T-cell (primary cell): ENCODE measurements around the gene CFHR1. TPM values are rescaled to one million over a fixed set of nuclear protein-coding genes. Genes with fewer than 3 reads are reported as not detected.
"Not testable (repeated sequence)": the region's sequence is repeated elsewhere in the genome, so short reads cannot be mapped to it uniquely, and the experiment has no call there.

Source experiments
- ATAC-seq, 4 experiments: fragments of 200-7000 bp in 3 of 4; fragments of 150-1000 bp in 1 of 4; cut with Tn5 transposase; replicated peaks in 1 of 4; 1 replicate in 3 of 4; 2 replicates in 1 of 4; pipeline ENCODE4 v1.10.0; 2021; ENCODE audit warnings: moderate library complexity in 3 of 4, mild to moderate bottlenecking in 2 of 4, moderate number of reproducible peaks in 1 of 4
- CTCF ChIA-PET, 2 donors: fragments of 300-600 bp; sonication (Branson Sonifier 250); formaldehyde crosslinking; loops; one replicate each; lab custom pipeline; 2022; ENCODE audit warnings: antibody characterized with exemption in 2 of 2; lab: Charles Lee
- POLR2A ChIA-PET, 2 donors: fragments of 300-600 bp; sonication (Branson Sonifier 250); formaldehyde crosslinking; loops; one replicate each; lab custom pipeline; 2022; ENCODE audit warnings: antibody characterized with exemption in 2 of 2; lab: Charles Lee
- DNase-seq, 35 experiments: peaks; one replicate each; pipeline versions ENCODE4 v3.0.0 to v3.0.0-alpha.2; 2013 to 2023
- H3K27ac ChIP-seq: one replicate; pipeline ENCODE4 v1.5.1; 2013; ENCODE audit warnings: low read length
- H3K27me3 ChIP-seq, 2 experiments: replicated peaks in 1 of 2; 1 replicate in 1 of 2; 2 replicates in 1 of 2; pipeline versions ENCODE4 v1.6.1 to v1.7.0; 2013; ENCODE audit warnings: low read length in 1 of 2, mixed read lengths in 1 of 2; ENCODE audit not compliant: control insufficient read depth in 2 of 2, insufficient read depth in 2 of 2; ENCODE audit errors: extremely low read depth in 1 of 2
- H3K36me3 ChIP-seq, 2 donors: 1 replicate in 1 of 2; 2 replicates in 1 of 2; pipeline versions ENCODE4 v1.6.1 to v1.7.0; 2013; ENCODE audit warnings: low read length in 1 of 2; ENCODE audit not compliant: control insufficient read depth in 2 of 2, insufficient read depth in 1 of 2; ENCODE audit errors: extremely low read depth in 1 of 2
- H3K4me1 ChIP-seq, 2 experiments: 1 replicate in 1 of 2; 2 replicates in 1 of 2; pipeline versions ENCODE4 v1.6.1 to v1.7.0; 2013; ENCODE audit warnings: low read length in 2 of 2, mixed read lengths in 1 of 2; ENCODE audit not compliant: insufficient read depth in 2 of 2, control insufficient read depth in 1 of 2; ENCODE audit errors: extremely low read depth in 1 of 2
- H3K4me3 ChIP-seq, 2 donors: 1 replicate in 1 of 2; 2 replicates in 1 of 2; pipeline versions ENCODE4 v1.5.1 to v1.7.0; 2013; ENCODE audit warnings: mild to moderate bottlenecking in 2 of 2, low read length in 1 of 2, moderate library complexity in 1 of 2; ENCODE audit not compliant: control insufficient read depth in 1 of 2; ENCODE audit errors: extremely low read depth in 1 of 2
- H3K9me3 ChIP-seq: 2 replicates; pipeline ENCODE4 v1.7.0; 2013
- H3K27ac Mint-ChIP-seq, 2 donors: one replicate each; pipeline ENCODE4 v1.8.0; 2020 to 2021; ENCODE audit warnings: mild to moderate bottlenecking in 2 of 2, mixed read lengths in 2 of 2
- H3K27me3 Mint-ChIP-seq, 2 donors: one replicate each; pipeline ENCODE4 v1.8.0; 2021 to 2022; ENCODE audit warnings: mixed read lengths in 2 of 2
- H3K36me3 Mint-ChIP-seq: one replicate; pipeline ENCODE4 v1.8.0; 2021; ENCODE audit warnings: mixed read lengths
- H3K4me1 Mint-ChIP-seq, 3 donors: one replicate each; pipeline ENCODE4 v1.8.0; 2020 to 2022; ENCODE audit warnings: mixed read lengths in 3 of 3, mild to moderate bottlenecking in 1 of 3
- H3K4me3 Mint-ChIP-seq, 3 donors: one replicate each; pipeline ENCODE4 v1.8.0; 2020 to 2022; ENCODE audit warnings: mild to moderate bottlenecking in 3 of 3, mixed read lengths in 3 of 3, moderate library complexity in 3 of 3
- H3K9me3 Mint-ChIP-seq, 3 donors: one replicate each; pipeline ENCODE4 v1.8.0; 2020 to 2022; ENCODE audit warnings: mixed read lengths in 3 of 3
- WGBS: methylation state at CpG from one replicate; pipeline ENCODE4 v1.1.5; 2013; ENCODE audit warnings: missing lambda C conversion rate; ENCODE audit not compliant: insufficient coverage; 5-methylcytosine and 5-hydroxymethylcytosine counted together
- total RNA-seq, 35 experiments: library from RNA in 6 of 35; stranded (reverse) in 6 of 35; fragments of 120-200 nt in 1 of 35; gene quantifications; one replicate each; pipeline versions ENCODE4 v1.2.1 to v1.2.4 and lab custom pipeline; 2013 to 2026

The CFHR1 gene
- total RNA-seq, 5 donors from 2014 or later (not counting 1 experiment from before 2014, with no cell fraction given), result 0.41 to 1.3 TPM; not detected in 3

DNA sequence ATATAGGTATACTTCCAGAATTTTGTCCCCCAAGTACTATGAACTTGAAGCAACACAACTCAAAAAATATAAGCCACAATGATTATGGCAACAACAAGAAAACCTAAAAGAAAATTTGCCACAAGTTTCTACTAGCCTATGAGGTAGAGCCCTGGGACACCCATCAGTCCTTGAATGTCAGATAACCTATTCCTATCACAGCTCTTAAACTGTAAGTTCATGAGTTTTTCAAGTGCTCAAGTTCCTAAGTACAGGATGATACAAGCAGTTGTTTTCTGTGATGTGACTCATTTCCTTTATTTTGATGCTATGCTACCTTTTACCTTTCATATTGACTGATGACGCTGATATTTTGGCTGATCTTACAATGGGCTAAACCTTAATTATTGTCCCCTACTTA, 28.3 kb upstream of the CFHR1 start:
- H3K27ac Mint-ChIP-seq, POLR2A ChIA-PET, H3K9me3 ChIP-seq, H3K4me1 Mint-ChIP-seq, H3K27me3 Mint-ChIP-seq, H3K4me3 Mint-ChIP-seq, H3K9me3 Mint-ChIP-seq, DNase-seq, H3K27ac ChIP-seq, ATAC-seq, H3K27me3 ChIP-seq, H3K4me3 ChIP-seq, H3K4me1 ChIP-seq, H3K36me3 ChIP-seq, CTCF ChIA-PET, H3K36me3 Mint-ChIP-seq: not testable (repeated sequence)
- no CpG with 5 or more reads among the region's 1 CpG for WGBS

DNA sequence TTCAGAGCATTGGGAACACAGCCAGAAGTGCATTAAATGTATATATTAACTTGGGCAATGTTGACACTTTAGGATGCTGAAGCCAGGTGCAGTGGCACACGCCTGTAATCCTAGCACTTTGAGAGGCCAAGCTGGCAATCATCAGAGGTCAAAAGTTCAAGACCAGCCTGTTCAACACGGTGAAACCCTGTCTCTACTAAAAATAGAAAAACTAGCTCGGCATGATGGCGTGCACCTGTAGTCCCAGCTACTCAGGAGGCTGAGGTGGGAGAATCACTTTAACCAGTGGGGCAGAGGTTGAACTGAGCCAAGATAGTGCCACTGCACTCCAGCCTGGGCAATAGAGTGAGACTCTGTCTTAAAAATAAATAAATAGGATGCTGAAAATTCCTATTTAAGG, 25.4 kb upstream of the CFHR1 start:
- H3K27ac ChIP-seq, H3K36me3 Mint-ChIP-seq, H3K27ac Mint-ChIP-seq, POLR2A ChIA-PET, H3K27me3 Mint-ChIP-seq, H3K9me3 ChIP-seq, DNase-seq, ATAC-seq, H3K36me3 ChIP-seq, H3K4me1 ChIP-seq, H3K27me3 ChIP-seq, CTCF ChIA-PET, H3K4me3 Mint-ChIP-seq, H3K4me1 Mint-ChIP-seq, H3K9me3 Mint-ChIP-seq, H3K4me3 ChIP-seq: not testable (repeated sequence)
- no CpG with 5 or more reads among the region's 4 CpGs for WGBS

DNA sequence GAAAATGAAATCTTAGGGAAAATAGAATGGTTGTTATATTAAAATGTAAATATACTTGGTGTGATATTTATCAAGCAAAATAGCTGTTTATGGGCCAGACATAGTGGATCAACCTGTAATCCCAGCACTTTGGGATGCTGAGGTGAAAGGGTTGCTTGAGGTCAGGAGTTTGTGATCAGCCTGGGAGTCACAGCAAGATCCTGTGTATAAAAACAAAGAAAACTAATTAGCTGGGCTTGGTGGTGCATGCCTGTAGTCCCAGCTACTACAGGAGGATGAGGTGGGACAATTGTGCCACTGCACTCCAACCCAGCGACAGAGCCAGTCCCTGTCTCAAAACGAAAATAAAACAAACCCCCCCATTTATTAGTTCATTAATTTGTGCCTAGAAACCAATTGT, 21.6 kb upstream of the CFHR1 start:
- no peak for DNase-seq
- no CpG with 5 or more reads among the region's 2 CpGs for WGBS

DNA sequence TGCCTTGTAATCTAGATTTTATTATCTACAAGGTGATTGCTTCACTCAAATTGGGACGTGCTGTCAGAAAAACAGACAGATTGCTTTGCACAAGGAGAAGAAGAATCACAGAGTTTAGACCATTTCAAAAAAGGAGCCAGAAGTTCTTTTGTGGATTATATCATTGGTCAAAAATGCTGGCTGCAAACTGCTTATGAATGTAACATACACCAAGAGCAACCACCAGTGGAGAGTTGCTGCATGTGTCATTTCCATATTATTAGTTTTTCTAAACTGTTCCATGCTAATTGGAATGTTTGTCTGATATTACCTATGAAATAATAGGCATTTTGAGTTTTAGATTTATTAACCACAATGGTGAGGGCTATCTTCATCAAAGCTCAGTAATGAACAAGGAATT, 17.6 kb upstream of the CFHR1 start:
- H3K4me3 ChIP-seq, H3K27ac Mint-ChIP-seq, H3K27me3 Mint-ChIP-seq, H3K27me3 ChIP-seq, DNase-seq, H3K4me1 ChIP-seq, ATAC-seq, H3K4me3 Mint-ChIP-seq, H3K9me3 Mint-ChIP-seq, H3K9me3 ChIP-seq, H3K4me1 Mint-ChIP-seq, POLR2A ChIA-PET, H3K36me3 ChIP-seq, H3K36me3 Mint-ChIP-seq, H3K27ac ChIP-seq, CTCF ChIA-PET: not testable (repeated sequence)
- WGBS, result 80% methylated on average over 1 of the region's 1 CpG

More for the DNA sequence above, 21.6 kb upstream of the CFHR1 start:
- H3K9me3 ChIP-seq, result no peaks in the 10 kb centered on the region
- no peak overlapping the region for H3K27ac ChIP-seq
- no peak overlapping the region for H3K4me3 Mint-ChIP-seq
- ChIA-PET POLR2A (no interaction called here), CTCF (no interaction called here)
- no peaks in the 10 kb centered on the region for H3K36me3 ChIP-seq
- H3K36me3 Mint-ChIP-seq, result no peaks in the 10 kb centered on the region
- no peaks in the 10 kb centered on the region for H3K27me3 ChIP-seq
- H3K9me3 Mint-ChIP-seq, result peaks cover 4 to 15% (median 4%) of the 10 kb centered on the region in 3 donors
- no peak overlapping the region for H3K4me3 ChIP-seq
- H3K4me1 Mint-ChIP-seq, result no peaks in the 10 kb centered on the region
- H3K4me1 ChIP-seq, result no peaks in the 10 kb centered on the region
- ATAC-seq, result no peak
- H3K27me3 Mint-ChIP-seq, result no peaks in the 10 kb centered on the region
- H3K27ac Mint-ChIP-seq, result no peak overlapping the region

DNA sequence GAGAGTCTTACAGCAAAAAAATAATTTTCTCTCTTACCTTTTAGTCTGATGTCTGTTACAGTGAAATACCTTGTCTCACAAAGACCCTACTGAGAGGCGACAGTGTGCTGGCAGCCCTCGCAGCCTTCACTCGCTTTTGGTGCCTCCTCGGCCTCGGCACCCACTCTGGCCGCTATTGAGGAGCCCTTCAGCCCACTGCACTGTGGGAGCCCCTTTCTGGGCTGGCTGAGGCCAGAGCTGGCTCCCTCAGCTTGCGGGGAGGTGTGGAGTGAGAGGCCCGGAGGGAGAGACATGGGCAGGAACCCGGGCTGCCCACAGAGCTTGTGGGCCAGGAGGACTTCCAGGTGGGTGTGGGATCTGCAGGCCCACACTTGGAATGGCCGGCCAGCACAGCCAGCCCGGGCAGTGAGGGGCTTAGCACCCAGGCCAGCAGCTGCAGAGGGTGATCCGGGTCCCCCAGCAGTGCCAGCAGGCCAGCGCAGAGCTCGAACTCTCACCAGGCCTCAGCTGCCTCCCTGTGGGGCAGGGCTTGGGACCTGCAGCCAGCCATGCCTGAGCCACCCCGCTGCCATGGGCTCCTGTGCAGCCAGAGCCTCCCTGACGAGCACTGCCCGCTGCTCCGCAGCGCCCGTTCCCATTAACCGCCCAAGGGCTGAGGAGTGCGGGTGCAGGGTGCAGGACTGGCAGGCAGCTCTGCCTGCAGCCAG, 10.8 kb upstream of the CFHR1 start:
- Histone ChIP-seq H3K9me3 (no peaks in the 10 kb centered on the region), H3K27me3 (no peaks in the 10 kb centered on the region), H3K36me3 (no peaks in the 10 kb centered on the region), H3K4me3 (no peak overlapping the region), H3K4me1 (no peaks in the 10 kb centered on the region), H3K27ac (no peak overlapping the region)
- H3K27ac Mint-ChIP-seq, result no peak overlapping the region
- H3K27me3 Mint-ChIP-seq, result no peaks in the 10 kb centered on the region
- no peaks in the 10 kb centered on the region for H3K36me3 Mint-ChIP-seq
- no peak overlapping the region for H3K4me3 Mint-ChIP-seq
- H3K9me3 Mint-ChIP-seq, result no peaks in the 10 kb centered on the region
- ChIA-PET POLR2A (no interaction called here), CTCF (no interaction called here)
- no peaks in the 10 kb centered on the region for H3K4me1 Mint-ChIP-seq
- 79% methylated on average over 22 of the region's 22 CpGs for WGBS
- DNase-seq (no peak), ATAC-seq (no peak)

DNA sequence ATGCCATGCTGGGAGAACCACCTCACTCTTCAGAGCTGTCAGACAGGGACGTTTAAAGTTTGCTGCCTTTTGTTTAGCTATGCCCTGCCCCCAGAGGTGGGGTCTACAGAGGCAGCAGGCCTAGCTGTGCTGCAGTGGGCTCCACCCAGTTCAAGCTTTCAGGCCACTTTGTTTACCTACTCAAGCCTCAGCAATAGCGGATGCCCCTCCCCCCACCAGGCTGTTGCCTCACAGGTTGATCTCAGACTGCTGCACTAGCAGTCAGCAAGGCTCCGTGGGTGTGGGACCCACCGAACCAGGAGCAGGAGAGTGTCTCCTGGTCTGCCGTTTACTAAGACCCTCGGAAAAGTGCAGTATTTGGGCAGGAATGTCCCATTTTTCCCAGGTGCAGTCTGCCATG, 2.1 kb upstream of the CFHR1 start:
- ATAC-seq, result not testable (repeated sequence)

DNA sequence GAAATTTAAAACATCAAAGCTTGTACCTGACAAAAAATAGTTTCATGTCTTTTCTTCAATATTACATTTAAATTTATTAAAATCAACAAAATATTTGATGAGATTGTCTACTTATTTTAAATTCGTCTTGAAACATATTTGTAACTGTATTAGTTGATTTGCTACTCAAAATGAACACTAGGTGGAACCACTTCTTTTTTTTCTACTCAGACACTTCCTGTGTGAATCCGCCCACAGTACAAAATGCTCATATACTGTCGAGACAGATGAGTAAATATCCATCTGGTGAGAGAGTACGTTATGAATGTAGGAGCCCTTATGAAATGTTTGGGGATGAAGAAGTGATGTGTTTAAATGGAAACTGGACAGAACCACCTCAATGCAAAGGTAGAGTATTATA, 8.3 kb downstream of the CFHR1 start:
- WGBS, result no CpG with 5 or more reads among the region's 4 CpGs
- H3K27ac Mint-ChIP-seq, H3K4me1 Mint-ChIP-seq, H3K4me3 Mint-ChIP-seq, CTCF ChIA-PET, H3K4me1 ChIP-seq, POLR2A ChIA-PET, H3K36me3 Mint-ChIP-seq, H3K4me3 ChIP-seq, H3K36me3 ChIP-seq, H3K27me3 ChIP-seq, H3K27ac ChIP-seq, H3K27me3 Mint-ChIP-seq, H3K9me3 Mint-ChIP-seq, H3K9me3 ChIP-seq: not testable (repeated sequence)
- peak in 1 of 35 experiments; percentile 24 for DNase-seq
- ATAC-seq, result peak in 2 of 4 experiments; percentile 40 to 43

More for the DNA sequence above, 2.1 kb upstream of the CFHR1 start:
- H3K36me3 ChIP-seq, CTCF ChIA-PET, H3K27me3 ChIP-seq, H3K27ac Mint-ChIP-seq, POLR2A ChIA-PET, H3K4me1 Mint-ChIP-seq, H3K4me1 ChIP-seq, DNase-seq, H3K4me3 ChIP-seq, H3K27me3 Mint-ChIP-seq, H3K27ac ChIP-seq, H3K9me3 Mint-ChIP-seq, H3K9me3 ChIP-seq, H3K4me3 Mint-ChIP-seq, H3K36me3 Mint-ChIP-seq: not testable (repeated sequence)
- 69% methylated on average over 4 of the region's 6 CpGs for WGBS
